HepG2 (cell line): ENCODE results near the gene B9D2. TPM values are rescaled to one million over a fixed set of nuclear protein-coding genes. Genes with fewer than 3 reads are reported as not detected.
A peak's percentile ranks its signal among the peaks of the same experiment; 100 is the strongest.

ENCODE experiments used
- ARNT2 ChIP-seq: sonication (generic); formaldehyde crosslinking; IDR thresholded peaks from 2 replicates; pipeline ENCODE4 v1.8.0; 2022; ENCODE audit warnings: mild to moderate bottlenecking, low read depth, missing genetic modification reagents, moderate library complexity
- FOSL1 ChIP-seq: sonication (generic); formaldehyde crosslinking; IDR thresholded peaks from 2 replicates; pipeline ENCODE4 v1.9.0; 2021; ENCODE audit warnings: missing genetic modification reagents, borderline replicate concordance
- FOXA1 ChIP-seq, 2 experiments: fragments of 450-650 bp in 1 of 2; sonication (generic) in 1 of 2; formaldehyde crosslinking in 1 of 2; IDR thresholded peaks; 2 replicates each; pipeline versions ENCODE4 v1.4.0 to v1.6.1; 2016 to 2020; ENCODE audit warnings: missing genetic modification reagents in 1 of 2
- FOXP1 ChIP-seq, 2 experiments: fragments of 450-650 bp in 1 of 2; IDR thresholded peaks; 2 replicates each; pipeline ENCODE4 v1.6.1; 2017 to 2018; ENCODE audit warnings: antibody characterized with exemption in 1 of 2
- GMEB2 ChIP-seq: IDR thresholded peaks from 2 replicates; pipeline ENCODE4 v1.6.1; 2016; ENCODE audit warnings: missing biosample characterization, missing genetic modification reagents, low read depth
- HOXA3 ChIP-seq: sonication (generic); formaldehyde crosslinking; IDR thresholded peaks from 2 replicates; pipeline ENCODE4 v1.5.0; 2020; ENCODE audit warnings: missing genetic modification reagents
- NCOA5 ChIP-seq: sonication (generic); formaldehyde crosslinking; IDR thresholded peaks from 2 replicates; pipeline ENCODE4 v1.4.0; 2020; ENCODE audit warnings: missing genetic modification reagents
- NFYB ChIP-seq: sonication (generic); formaldehyde crosslinking; IDR thresholded peaks from 2 replicates; pipeline ENCODE4 v1.4.0; 2020; ENCODE audit warnings: missing genetic modification reagents
- PCBP1 ChIP-seq: fragments of 200-400 bp; formaldehyde crosslinking; IDR thresholded peaks from 2 replicates; pipeline ENCODE4 v1.6.1; 2017; ENCODE audit warnings: mild to moderate bottlenecking, low read depth, low read length, borderline replicate concordance
- RFX5 ChIP-seq: IDR thresholded peaks from 2 replicates; pipeline ENCODE4 v1.6.1; 2011; ENCODE audit warnings: low read depth, low read length, improper control_type of control experiment
- SMAD9 ChIP-seq: sonication (generic); formaldehyde crosslinking; IDR thresholded peaks from 2 replicates; pipeline ENCODE4 v1.5.1; 2020; ENCODE audit warnings: mild to moderate bottlenecking, missing genetic modification reagents
- ZMAT3 ChIP-seq: sonication (generic); formaldehyde crosslinking; conservative IDR thresholded peaks from 2 replicates; pipeline ENCODE4 v1.7.0; 2021; ENCODE audit warnings: missing genetic modification reagents
- ZNF343 ChIP-seq: sonication (generic); formaldehyde crosslinking; IDR thresholded peaks from 2 replicates; pipeline ENCODE4 v1.4.0; 2020; ENCODE audit warnings: mild to moderate bottlenecking, missing genetic modification reagents
- ZNF557 ChIP-seq: sonication (generic); formaldehyde crosslinking; IDR thresholded peaks from 2 replicates; pipeline ENCODE4 v1.4.0; 2020; ENCODE audit warnings: missing genetic modification reagents
- ZNF567 ChIP-seq: sonication (generic); formaldehyde crosslinking; IDR thresholded peaks from 2 replicates; pipeline ENCODE4 v1.8.1; 2023; ENCODE audit warnings: mild to moderate bottlenecking, missing genetic modification reagents, borderline replicate concordance
- ZNF572 ChIP-seq: sonication (generic); formaldehyde crosslinking; IDR thresholded peaks from 2 replicates; pipeline ENCODE4 v1.5.1; 2020; ENCODE audit warnings: mild to moderate bottlenecking, missing genetic modification reagents
- polyA plus RNA-seq, 8 experiments: library from polyadenylated mRNA; depleted of rRNA in 3 of 8; stranded (reverse) in 7 of 8; unstranded in 1 of 8; fragments of >200 nt; fragmentation: Illumina TruSeq in 4 of 8; extraction: Trizol in 4 of 8; gene quantifications; 2 replicates each; pipeline versions ENCODE4 v1.2.1 to v1.2.3, GENCODE V29; 2011 to 2016; ENCODE audit warnings: low read depth in 4 of 8, missing spikeins in 1 of 8, mixed read lengths in 1 of 8; ENCODE audit not compliant: insufficient read depth in 1 of 8
- total RNA-seq, 5 experiments: library from RNA; depleted of rRNA; stranded (reverse); fragments of >200 nt; fragmentation: Illumina TruSeq; extraction: Trizol; gene quantifications; 2 replicates each; pipeline ENCODE4 v1.2.3, GENCODE V29; 2016; ENCODE audit warnings: low read depth in 1 of 5
- TF ChIP-seq, protein P1 (sequence below): sonication (generic); formaldehyde crosslinking; IDR thresholded peaks from 2 replicates; pipeline ENCODE4 v1.5.0; 2020; ENCODE audit warnings: mild to moderate bottlenecking, missing genetic modification reagents
- TF ChIP-seq, protein P2 (sequence below): IDR thresholded peaks from 2 replicates; pipeline ENCODE4 v1.6.1; 2012; ENCODE audit warnings: inconsistent platforms
- TF ChIP-seq, protein P3 (sequence below): sonication (generic); formaldehyde crosslinking; IDR thresholded peaks from 2 replicates; pipeline ENCODE4 v1.4.0; 2020; ENCODE audit warnings: missing genetic modification reagents; ENCODE audit errors: not compliant biosample characterization
- TF ChIP-seq, protein P4 (sequence below), 2 experiments: sonication (generic) in 1 of 2; formaldehyde crosslinking in 1 of 2; IDR thresholded peaks; 2 replicates each; pipeline versions ENCODE4 v1.5.1 to v1.6.1; 2011 to 2020; ENCODE audit warnings: borderline replicate concordance in 1 of 2, low read depth in 1 of 2, low read length in 1 of 2, mild to moderate bottlenecking in 1 of 2, missing genetic modification reagents in 1 of 2, moderate library complexity in 1 of 2

The B9D2 gene
- total and polyA plus RNA-seq, 2 of the 13 experiments (the other 11 are each of a cell fraction or from before 2014, with no cell fraction given): 3.1 to 4.4 TPM

DNA sequence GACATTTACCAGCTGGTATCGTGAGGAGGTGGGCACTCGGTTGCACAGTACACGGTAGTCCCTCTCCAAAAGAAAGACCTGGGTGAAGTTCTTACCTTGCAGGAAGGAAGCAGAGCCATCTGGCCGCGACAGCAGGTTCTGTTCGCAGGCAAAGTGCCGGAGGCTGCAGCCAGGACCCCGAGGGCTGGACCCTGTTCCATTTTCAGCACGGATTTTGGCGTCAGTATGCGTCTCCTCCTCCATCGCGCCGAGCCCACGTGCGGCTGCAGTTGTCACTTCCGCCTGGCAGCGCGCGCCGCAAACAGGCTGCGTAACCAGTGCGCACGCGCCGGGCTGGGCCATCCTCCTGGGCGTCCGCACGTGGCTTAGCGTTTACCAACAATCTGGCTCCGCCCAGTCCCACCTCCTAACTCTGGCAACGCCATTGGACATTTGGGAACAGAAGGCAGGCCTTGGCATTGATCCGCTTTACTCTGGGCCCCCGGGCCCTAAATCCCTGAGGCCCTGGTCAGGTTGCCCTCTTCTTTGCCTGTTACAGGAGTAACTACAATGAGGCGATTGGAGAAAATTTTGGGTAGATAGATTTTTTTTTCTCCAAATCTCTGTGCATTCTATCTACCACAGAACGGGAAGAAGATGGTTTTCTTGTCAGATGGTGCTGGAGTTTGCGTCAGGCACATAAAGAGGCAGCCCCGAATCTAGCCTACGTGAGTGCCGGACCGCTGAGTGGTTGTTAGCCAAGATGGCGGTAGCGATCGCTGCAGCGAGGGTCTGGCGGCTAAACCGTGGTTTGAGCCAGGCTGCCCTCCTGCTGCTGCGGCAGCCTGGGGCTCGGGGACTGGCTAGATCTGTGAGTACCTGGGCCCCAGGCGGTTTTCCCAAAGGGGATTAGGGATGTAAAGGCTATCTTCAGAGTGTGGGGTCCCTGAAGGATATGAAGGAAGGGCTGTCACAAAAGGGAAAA lies 33.4 kb upstream of the B9D2 start, which contains the start of the genes BCKDHA and EXOSC5 (continued):
- TF ChIP-seq SMAD9 (CRISPR knock-in tag) (0 out of 2 replicates have a peak, but pooled peaks have one; percentile 13), NCOA5 (CRISPR knock-in tag) (0 out of 2 replicates have a peak, but pooled peaks have one; percentile 25), FOXP1 (IDR thresholded peaks at IDR 0.05) (peak; percentile 71), FOXP1 (CRISPR knock-in tag; IDR thresholded peaks at IDR 0.05) (peak; percentile 83), ZNF343 (CRISPR knock-in tag) (0 out of 2 replicates have a peak, but pooled peaks have one; percentile 28), PCBP1 (no peak), FOSL1 (CRISPR knock-in tag) (no peak), FOXA1 (IDR thresholded peaks at IDR 0.05) (no peak), FOXA1 (CRISPR knock-in tag; IDR thresholded peaks at IDR 0.05) (peak; percentile 72), GMEB2 (CRISPR knock-in tag) (peak; percentile 49), HOXA3 (CRISPR knock-in tag) (peak; percentile 69), ARNT2 (CRISPR knock-in tag) (peak; percentile 78), NFYB (CRISPR knock-in tag) (peak; percentile 78), ZNF567 (no peak), ZNF572 (no peak), ZNF557 (CRISPR knock-in tag) (no peak), RFX5 (peak; percentile 24; the same call in 1 of the 2 replicates), ZMAT3 (CRISPR knock-in tag) (peak; percentile 79; the same call in 1 of the 2 replicates)
- TF ChIP-seq, protein P1, sequence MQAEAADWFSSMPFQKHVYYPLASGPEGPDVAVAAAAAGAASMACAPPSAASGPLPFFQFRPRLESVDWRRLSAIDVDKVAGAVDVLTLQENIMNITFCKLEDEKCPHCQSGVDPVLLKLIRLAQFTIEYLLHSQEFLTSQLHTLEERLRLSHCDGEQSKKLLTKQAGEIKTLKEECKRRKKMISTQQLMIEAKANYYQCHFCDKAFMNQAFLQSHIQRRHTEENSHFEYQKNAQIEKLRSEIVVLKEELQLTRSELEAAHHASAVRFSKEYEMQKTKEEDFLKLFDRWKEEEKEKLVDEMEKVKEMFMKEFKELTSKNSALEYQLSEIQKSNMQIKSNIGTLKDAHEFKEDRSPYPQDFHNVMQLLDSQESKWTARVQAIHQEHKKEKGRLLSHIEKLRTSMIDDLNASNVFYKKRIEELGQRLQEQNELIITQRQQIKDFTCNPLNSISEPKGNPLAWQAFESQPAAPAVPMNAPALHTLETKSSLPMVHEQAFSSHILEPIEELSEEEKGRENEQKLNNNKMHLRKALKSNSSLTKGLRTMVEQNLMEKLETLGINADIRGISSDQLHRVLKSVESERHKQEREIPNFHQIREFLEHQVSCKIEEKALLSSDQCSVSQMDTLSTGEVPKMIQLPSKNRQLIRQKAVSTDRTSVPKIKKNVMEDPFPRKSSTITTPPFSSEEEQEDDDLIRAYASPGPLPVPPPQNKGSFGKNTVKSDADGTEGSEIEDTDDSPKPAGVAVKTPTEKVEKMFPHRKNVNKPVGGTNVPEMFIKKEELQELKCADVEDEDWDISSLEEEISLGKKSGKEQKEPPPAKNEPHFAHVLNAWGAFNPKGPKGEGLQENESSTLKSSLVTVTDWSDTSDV (CRISPR knock-in tag): 0 out of 2 replicates have a peak, but pooled peaks have one; percentile 77
- TF ChIP-seq, protein P2, sequence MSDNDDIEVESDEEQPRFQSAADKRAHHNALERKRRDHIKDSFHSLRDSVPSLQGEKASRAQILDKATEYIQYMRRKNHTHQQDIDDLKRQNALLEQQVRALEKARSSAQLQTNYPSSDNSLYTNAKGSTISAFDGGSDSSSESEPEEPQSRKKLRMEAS: peak; percentile 100
- TF ChIP-seq, protein P3, sequence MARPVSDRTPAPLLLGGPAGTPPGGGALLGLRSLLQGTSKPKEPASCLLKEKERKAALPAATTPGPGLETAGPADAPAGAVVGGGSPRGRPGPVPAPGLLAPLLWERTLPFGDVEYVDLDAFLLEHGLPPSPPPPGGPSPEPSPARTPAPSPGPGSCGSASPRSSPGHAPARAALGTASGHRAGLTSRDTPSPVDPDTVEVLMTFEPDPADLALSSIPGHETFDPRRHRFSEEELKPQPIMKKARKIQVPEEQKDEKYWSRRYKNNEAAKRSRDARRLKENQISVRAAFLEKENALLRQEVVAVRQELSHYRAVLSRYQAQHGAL (CRISPR knock-in tag): peak; percentile 87
- TF ChIP-seq, protein P4, sequence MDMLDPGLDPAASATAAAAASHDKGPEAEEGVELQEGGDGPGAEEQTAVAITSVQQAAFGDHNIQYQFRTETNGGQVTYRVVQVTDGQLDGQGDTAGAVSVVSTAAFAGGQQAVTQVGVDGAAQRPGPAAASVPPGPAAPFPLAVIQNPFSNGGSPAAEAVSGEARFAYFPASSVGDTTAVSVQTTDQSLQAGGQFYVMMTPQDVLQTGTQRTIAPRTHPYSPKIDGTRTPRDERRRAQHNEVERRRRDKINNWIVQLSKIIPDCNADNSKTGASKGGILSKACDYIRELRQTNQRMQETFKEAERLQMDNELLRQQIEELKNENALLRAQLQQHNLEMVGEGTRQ (IDR thresholded peaks at IDR 0.05; ENCODE audit: low read depth, low read length): peak; percentile 77
- TF ChIP-seq, protein P4 (CRISPR knock-in tag; IDR thresholded peaks at IDR 0.05; ENCODE audit: borderline replicate concordance): peak; percentile 86; the same call in 1 of the 2 replicates
